SIG-M5 treated with dmso at 0.1 percent for 504 hours (cell line): Measurements from ENCODE around the gene PIM3.

Experiments used
- DNase-seq: peaks from one replicate; lab custom pipeline; 2025; ENCODE audit not compliant: unreplicated experiment; lab: John Stamatoyannopoulos, UW

Gene PIM3

GRCh38 chr22:49966041-49966773 lies 5.6 kb downstream of the PIM3 start:
- no peak for DNase-seq

- DNase-seq: peak; percentile 74
Observed at GRCh38 chr22:49966774-49967705, 6.5 kb downstream of the PIM3 start.

GRCh38 chr22:49967706-49968208 lies 7.2 kb downstream of the PIM3 start:
- DNase-seq: no peak

- no peak for DNase-seq
Observed at GRCh38 chr22:49968313-49968830, 7.8 kb downstream of the PIM3 start.

GRCh38 chr22:49968831-49969661 lies 8.5 kb downstream of the PIM3 start:
- no peak for DNase-seq

GRCh38 chr22:49969751-49970527 lies 9.4 kb downstream of the PIM3 start:
- DNase-seq: no peak

GRCh38 chr22:49970528-49971231 lies 10.1 kb downstream of the PIM3 start:
- DNase-seq: peak; percentile 96

GRCh38 chr22:49971232-49972162 lies 10.9 kb downstream of the PIM3 start:
- no peak for DNase-seq

- DNase-seq: no peak
Observed at GRCh38 chr22:49972163-49973017, 11.8 kb downstream of the PIM3 start.

- no peak for DNase-seq
Observed at GRCh38 chr22:49973018-49973961, 12.7 kb downstream of the PIM3 start.

GRCh38 chr22:49975543-49976389 lies 15.2 kb downstream of the PIM3 start:
- DNase-seq: no peak

GRCh38 chr22:49976439-49977175 lies 16.0 kb downstream of the PIM3 start:
- peak; percentile 86 for DNase-seq

GRCh38 chr22:49977578-49977977 lies 17.0 kb downstream of the PIM3 start:
- DNase-seq: no peak

GRCh38 chr22:49979587-49980264 lies 19.2 kb downstream of the PIM3 start:
- peak; percentile 81 for DNase-seq
